HepG2 (cell line): ENCODE results near the gene SAPCD2. TPM values are rescaled to one million over a fixed set of nuclear protein-coding genes. Genes with fewer than 3 reads are reported as not detected.

Experiments
- ATM ChIP-seq: fragments of 450-650 bp; IDR thresholded peaks from 2 replicates; pipeline ENCODE4 v1.7.1; 2017; ENCODE audit warnings: mild to moderate bottlenecking, borderline replicate concordance
- BRCA1 ChIP-seq: sonication (generic); formaldehyde crosslinking; IDR thresholded peaks from 2 replicates; pipeline ENCODE4 v1.4.0; 2020; ENCODE audit warnings: missing genetic modification reagents
- FOXA1 ChIP-seq, 2 experiments: fragments of 450-650 bp in 1 of 2; sonication (generic) in 1 of 2; formaldehyde crosslinking in 1 of 2; IDR thresholded peaks; 2 replicates each; pipeline versions ENCODE4 v1.4.0 to v1.6.1; 2016 to 2020; ENCODE audit warnings: missing genetic modification reagents in 1 of 2
- FOXC1 ChIP-seq: sonication (generic); formaldehyde crosslinking; IDR thresholded peaks from 2 replicates; pipeline ENCODE4 v1.8.0; 2022; ENCODE audit warnings: mild to moderate bottlenecking, missing genetic modification reagents, borderline replicate concordance
- GABPB1 ChIP-seq: IDR thresholded peaks from 2 replicates; pipeline ENCODE4 v1.6.1; 2016; ENCODE audit warnings: mild to moderate bottlenecking, missing genetic modification reagents, moderate library complexity, missing compliant biosample characterization
- KAT7 ChIP-seq: IDR thresholded peaks from 2 replicates; pipeline ENCODE4 v1.6.1; 2018; ENCODE audit warnings: borderline replicate concordance, missing compliant biosample characterization
- KLF9 ChIP-seq: IDR thresholded peaks from 2 replicates; pipeline ENCODE4 v1.6.1; 2016; ENCODE audit warnings: low read depth
- MATR3 ChIP-seq: sonication (generic); formaldehyde crosslinking; IDR thresholded peaks from 2 replicates; pipeline ENCODE4 v1.4.0; 2020; ENCODE audit warnings: missing genetic modification reagents
- POLR2A ChIP-seq, 2 experiments: IDR thresholded peaks; 2 replicates each; pipeline ENCODE4 v1.6.1; 2011; ENCODE audit warnings: low read depth in 2 of 2, low read length in 2 of 2, mild to moderate bottlenecking in 1 of 2, moderate library complexity in 1 of 2; ENCODE audit not compliant: insufficient read depth in 1 of 2
- RBM22 ChIP-seq: fragments of 200-400 bp; formaldehyde crosslinking; optimal IDR thresholded peaks from 2 replicates; pipeline ENCODE3; 2017; ENCODE audit warnings: mild to moderate bottlenecking, low read length, moderate library complexity
- STAG1 ChIP-seq: sonication (generic); formaldehyde crosslinking; IDR thresholded peaks from 2 replicates; pipeline ENCODE4 v1.4.0; 2020; ENCODE audit warnings: missing genetic modification reagents
- TAF15 ChIP-seq: fragments of 200-400 bp; formaldehyde crosslinking; IDR thresholded peaks from one replicate; pipeline ENCODE4 v1.6.1; 2018; ENCODE audit warnings: mild to moderate bottlenecking, low read depth, low read length; ENCODE audit not compliant: poor library complexity, severe bottlenecking
- U2AF2 ChIP-seq: fragments of 200-400 bp; formaldehyde crosslinking; IDR thresholded peaks from 2 replicates; pipeline ENCODE4 v1.6.1; 2017; ENCODE audit warnings: low read depth, mild to moderate bottlenecking, low read length
- ZC3H13 ChIP-seq: sonication (generic); formaldehyde crosslinking; IDR thresholded peaks from 2 replicates; pipeline ENCODE4 v1.8.1; 2023; ENCODE audit warnings: mild to moderate bottlenecking, missing genetic modification reagents, moderate library complexity
- ZFY ChIP-seq: sonication (generic); formaldehyde crosslinking; IDR thresholded peaks from 2 replicates; pipeline ENCODE4 v1.4.0; 2020; ENCODE audit warnings: missing genetic modification reagents
- ZNF30 ChIP-seq: sonication (generic); formaldehyde crosslinking; IDR thresholded peaks from 2 replicates; pipeline ENCODE4 v1.5.0; 2020; ENCODE audit warnings: mild to moderate bottlenecking, missing genetic modification reagents
- ZNF547 ChIP-seq: sonication (generic); formaldehyde crosslinking; IDR thresholded peaks from 2 replicates; pipeline ENCODE4 v1.5.1; 2020; ENCODE audit warnings: mild to moderate bottlenecking, missing genetic modification reagents
- polyA plus RNA-seq, 8 experiments: library from polyadenylated mRNA; depleted of rRNA in 3 of 8; stranded (reverse) in 7 of 8; unstranded in 1 of 8; fragments of >200 nt; fragmentation: Illumina TruSeq in 4 of 8; extraction: Trizol in 4 of 8; gene quantifications; 2 replicates each; pipeline versions ENCODE4 v1.2.1 to v1.2.3, GENCODE V29; 2011 to 2016; ENCODE audit warnings: low read depth in 4 of 8, missing spikeins in 1 of 8, mixed read lengths in 1 of 8; ENCODE audit not compliant: insufficient read depth in 1 of 8
- total RNA-seq, 5 experiments: library from RNA; depleted of rRNA; stranded (reverse); fragments of >200 nt; fragmentation: Illumina TruSeq; extraction: Trizol; gene quantifications; 2 replicates each; pipeline ENCODE4 v1.2.3, GENCODE V29; 2016; ENCODE audit warnings: low read depth in 1 of 5
- TF ChIP-seq, protein P1 (sequence below): sonication (generic); formaldehyde crosslinking; IDR thresholded peaks from 2 replicates; pipeline ENCODE4 v1.8.1; 2022; ENCODE audit warnings: mild to moderate bottlenecking, missing genetic modification reagents
- TF ChIP-seq, protein P2 (sequence below): sonication (generic); formaldehyde crosslinking; IDR thresholded peaks from 2 replicates; pipeline ENCODE4 v1.5.1; 2020; ENCODE audit warnings: mild to moderate bottlenecking, missing genetic modification reagents, moderate library complexity

The SAPCD2 gene
- total and polyA plus RNA-seq, 2 of the 13 experiments (the other 11 are each of a cell fraction or from before 2014, with no cell fraction given): 21.9 to 42.8 TPM

DNA sequence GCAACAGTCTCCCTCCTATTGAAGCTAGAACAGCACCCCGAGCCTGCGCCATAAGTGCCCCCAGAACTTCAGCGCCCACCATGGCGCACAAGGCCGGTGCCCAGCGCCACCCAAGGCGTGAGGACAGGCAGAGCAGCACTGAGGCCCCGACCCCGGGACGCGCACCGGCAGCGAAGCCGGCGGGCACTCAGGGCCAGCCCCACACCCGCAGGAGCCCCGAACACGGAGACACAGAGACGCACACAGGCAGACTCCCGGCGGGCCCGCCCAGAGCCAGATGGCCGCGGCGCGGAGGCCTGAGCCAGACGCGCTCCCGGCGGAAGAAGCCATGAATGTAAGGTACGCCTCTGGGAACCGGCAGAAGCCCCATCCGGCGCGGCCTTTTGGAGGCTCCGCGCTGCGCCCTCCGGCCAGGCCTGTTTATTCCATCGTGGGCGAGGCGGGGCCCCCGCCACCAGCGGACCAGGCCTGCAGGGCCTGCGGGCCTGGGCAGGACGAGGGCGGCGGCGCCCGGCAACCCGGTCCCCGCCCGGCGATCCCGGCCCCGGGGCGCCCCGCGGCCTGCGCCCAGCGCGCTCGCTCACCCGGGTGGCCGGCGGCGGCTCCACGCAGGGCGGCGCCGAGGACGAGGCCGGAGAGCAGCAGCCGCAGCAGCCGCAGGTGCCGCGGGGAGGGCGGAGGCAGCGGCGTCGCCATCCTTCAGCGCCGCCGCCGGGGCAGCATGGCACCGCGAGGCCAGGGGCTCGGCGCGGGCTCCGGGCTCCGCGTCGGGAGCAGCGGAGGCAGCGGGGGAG is 24.9 kb downstream of the SAPCD2 start (continued):
- TF ChIP-seq, protein P1, sequence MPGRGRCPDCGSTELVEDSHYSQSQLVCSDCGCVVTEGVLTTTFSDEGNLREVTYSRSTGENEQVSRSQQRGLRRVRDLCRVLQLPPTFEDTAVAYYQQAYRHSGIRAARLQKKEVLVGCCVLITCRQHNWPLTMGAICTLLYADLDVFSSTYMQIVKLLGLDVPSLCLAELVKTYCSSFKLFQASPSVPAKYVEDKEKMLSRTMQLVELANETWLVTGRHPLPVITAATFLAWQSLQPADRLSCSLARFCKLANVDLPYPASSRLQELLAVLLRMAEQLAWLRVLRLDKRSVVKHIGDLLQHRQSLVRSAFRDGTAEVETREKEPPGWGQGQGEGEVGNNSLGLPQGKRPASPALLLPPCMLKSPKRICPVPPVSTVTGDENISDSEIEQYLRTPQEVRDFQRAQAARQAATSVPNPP (CRISPR knock-in tag): no peak
- TF ChIP-seq GABPB1 (peak; percentile 33; the same call in 1 of the 2 replicates), ZNF30 (CRISPR knock-in tag) (no peak), RBM22 (no peak), POLR2A (IDR thresholded peaks at IDR 0.05; ENCODE audit: insufficient read depth in 1 of 2, low read depth in 2 of 2, low read length in 2 of 2) (no peak), FOXA1 (IDR thresholded peaks at IDR 0.05) (no peak), FOXA1 (CRISPR knock-in tag; IDR thresholded peaks at IDR 0.05) (no peak), FOXC1 (0 out of 2 replicates have a peak, but pooled peaks have one; percentile 43), MATR3 (CRISPR knock-in tag) (no peak), STAG1 (CRISPR knock-in tag) (no peak), KAT7 (CRISPR knock-in tag) (no peak), BRCA1 (CRISPR knock-in tag) (no peak), KLF9 (CRISPR knock-in tag) (no peak), ZNF547 (no peak), ZFY (CRISPR knock-in tag) (peak; percentile 57), U2AF2 (no peak), ZC3H13 (0 out of 2 replicates have a peak, but pooled peaks have one; percentile 32), TAF15 (no peak), ATM (no peak)
- TF ChIP-seq, protein P2, sequence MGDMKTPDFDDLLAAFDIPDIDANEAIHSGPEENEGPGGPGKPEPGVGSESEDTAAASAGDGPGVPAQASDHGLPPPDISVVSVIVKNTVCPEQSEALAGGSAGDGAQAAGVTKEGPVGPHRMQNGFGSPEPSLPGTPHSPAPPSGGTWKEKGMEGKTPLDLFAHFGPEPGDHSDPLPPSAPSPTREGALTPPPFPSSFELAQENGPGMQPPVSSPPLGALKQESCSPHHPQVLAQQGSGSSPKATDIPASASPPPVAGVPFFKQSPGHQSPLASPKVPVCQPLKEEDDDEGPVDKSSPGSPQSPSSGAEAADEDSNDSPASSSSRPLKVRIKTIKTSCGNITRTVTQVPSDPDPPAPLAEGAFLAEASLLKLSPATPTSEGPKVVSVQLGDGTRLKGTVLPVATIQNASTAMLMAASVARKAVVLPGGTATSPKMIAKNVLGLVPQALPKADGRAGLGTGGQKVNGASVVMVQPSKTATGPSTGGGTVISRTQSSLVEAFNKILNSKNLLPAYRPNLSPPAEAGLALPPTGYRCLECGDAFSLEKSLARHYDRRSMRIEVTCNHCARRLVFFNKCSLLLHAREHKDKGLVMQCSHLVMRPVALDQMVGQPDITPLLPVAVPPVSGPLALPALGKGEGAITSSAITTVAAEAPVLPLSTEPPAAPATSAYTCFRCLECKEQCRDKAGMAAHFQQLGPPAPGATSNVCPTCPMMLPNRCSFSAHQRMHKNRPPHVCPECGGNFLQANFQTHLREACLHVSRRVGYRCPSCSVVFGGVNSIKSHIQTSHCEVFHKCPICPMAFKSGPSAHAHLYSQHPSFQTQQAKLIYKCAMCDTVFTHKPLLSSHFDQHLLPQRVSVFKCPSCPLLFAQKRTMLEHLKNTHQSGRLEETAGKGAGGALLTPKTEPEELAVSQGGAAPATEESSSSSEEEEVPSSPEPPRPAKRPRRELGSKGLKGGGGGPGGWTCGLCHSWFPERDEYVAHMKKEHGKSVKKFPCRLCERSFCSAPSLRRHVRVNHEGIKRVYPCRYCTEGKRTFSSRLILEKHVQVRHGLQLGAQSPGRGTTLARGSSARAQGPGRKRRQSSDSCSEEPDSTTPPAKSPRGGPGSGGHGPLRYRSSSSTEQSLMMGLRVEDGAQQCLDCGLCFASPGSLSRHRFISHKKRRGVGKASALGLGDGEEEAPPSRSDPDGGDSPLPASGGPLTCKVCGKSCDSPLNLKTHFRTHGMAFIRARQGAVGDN (CRISPR knock-in tag): 0 out of 2 replicates have a peak, but pooled peaks have one; percentile 18
- TF ChIP-seq, all 625 proteins: peak for 16
